HG03280 (cell line): ENCODE data around the gene HOXB7.

Experiments used
- ATAC-seq: cut with Tn5 transposase; IDR thresholded peaks from one replicate; pipeline ENCODE4 v1.9.1; 2021; ENCODE audit warnings: mild to moderate bottlenecking, moderate library complexity; ENCODE audit not compliant: unreplicated experiment

Gene HOXB7

GRCh38 chr17:48611681-48612455 is 1.1 kb upstream of the HOXB7 start:
- no peak for ATAC-seq

- ATAC-seq: no peak
These were observed 396 bp upstream of the HOXB7 start for GRCh38 chr17:48611213-48611612.

DNA sequence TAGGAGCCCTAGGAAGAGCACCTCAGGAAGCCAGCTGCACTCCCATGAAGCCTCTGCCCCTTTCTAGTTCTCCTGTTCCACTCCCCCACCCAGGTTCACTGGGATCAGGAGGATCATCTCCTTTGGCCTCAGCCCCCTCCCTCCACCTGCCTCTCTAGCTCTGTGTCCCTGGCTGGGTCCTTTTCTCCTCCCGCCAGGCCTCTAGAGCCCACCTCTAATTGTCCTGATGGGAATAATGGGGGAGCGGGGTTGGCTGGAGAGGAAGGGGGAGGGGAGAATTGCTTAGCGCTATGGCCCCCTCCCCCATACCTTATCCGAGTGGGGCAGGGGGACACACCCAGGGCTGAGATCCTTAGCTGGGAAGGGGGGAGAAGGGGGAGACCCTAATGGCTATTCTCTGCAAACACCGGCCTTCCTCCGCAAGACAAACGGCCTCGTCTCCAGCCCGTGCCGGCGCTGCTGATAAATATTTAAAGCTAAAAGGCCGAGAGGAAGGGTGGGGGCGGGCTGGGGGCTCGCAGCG is 997 bp downstream of the HOXB7 start:
- ATAC-seq: no peak

DNA sequence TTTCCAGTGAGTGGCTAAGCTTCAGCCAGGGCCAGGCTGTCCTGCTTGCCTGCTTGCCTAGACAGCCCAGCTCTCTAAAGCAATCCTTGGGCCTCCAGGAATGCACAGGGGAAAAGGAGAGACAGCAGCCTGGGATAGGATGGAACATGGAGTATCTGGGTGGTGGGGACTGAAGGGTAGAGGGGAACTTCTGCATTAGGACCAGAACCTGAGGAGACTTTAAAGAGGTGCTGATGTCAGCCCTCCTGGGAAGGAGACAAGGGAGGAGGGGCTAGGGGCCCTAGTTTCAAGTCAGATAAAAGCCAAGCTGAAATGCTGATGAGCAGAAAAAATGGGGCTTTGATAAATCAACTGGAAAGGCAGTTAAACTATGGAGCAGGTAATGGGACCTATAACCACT is 1.8 kb downstream of the HOXB7 start:
- ATAC-seq: no peak

- no peak for ATAC-seq
These were observed 2.4 kb downstream of the HOXB7 start for GRCh38 chr17:48608494-48608834.

DNA sequence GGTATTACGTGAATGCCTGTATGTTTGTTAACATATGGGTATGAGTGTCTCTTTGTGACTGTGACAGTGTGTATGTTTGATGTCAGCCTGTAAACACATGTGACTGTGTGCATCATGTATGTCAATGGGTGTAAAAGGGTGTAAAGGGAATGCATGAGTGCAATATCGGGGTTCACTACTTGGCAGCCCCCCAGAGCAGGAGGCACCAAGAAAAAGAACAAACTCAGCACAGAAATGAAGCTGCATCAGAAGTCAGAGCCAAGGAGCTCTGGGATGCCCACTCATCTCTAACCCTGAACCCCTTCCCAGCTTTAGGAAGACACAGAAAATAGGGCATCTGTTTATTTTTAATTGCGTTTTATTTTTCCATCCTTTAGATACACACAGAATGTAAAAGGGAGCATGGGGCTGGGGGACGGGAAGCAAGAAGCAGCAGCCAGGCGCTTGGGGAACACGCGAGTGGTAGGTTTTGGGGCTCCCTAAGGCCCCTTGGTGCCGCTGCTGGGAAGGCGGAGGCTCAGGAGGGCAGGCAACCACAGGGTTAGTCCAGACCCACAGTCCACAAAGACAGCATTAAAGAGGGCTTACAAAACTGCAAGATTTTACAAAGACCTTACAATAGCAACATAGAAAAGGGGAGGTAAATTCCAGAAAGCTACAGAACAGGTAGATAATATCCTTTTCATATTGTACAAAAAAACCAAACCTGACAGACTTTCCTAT is 3.8 kb downstream of the HOXB7 start:
- ATAC-seq: no peak

GRCh38 chr17:48605991-48606891 is 4.6 kb downstream of the HOXB7 start:
- ATAC-seq: no peak

GRCh38 chr17:48605409-48605919 is 5.4 kb downstream of the HOXB7 start:
- no peak for ATAC-seq

GRCh38 chr17:48604770-48605329 is 6.0 kb downstream of the HOXB7 start, which contains the start of gene HOXB6:
Gene HOXB6, minus strand, starts transcription at chr17:48604986. Its CDS starts 6,836 bp downstream, at chr17:48598150.
- no peak for ATAC-seq

- no peak for ATAC-seq
These were observed 6.7 kb downstream of the HOXB7 start for GRCh38 chr17:48603959-48604769.

DNA sequence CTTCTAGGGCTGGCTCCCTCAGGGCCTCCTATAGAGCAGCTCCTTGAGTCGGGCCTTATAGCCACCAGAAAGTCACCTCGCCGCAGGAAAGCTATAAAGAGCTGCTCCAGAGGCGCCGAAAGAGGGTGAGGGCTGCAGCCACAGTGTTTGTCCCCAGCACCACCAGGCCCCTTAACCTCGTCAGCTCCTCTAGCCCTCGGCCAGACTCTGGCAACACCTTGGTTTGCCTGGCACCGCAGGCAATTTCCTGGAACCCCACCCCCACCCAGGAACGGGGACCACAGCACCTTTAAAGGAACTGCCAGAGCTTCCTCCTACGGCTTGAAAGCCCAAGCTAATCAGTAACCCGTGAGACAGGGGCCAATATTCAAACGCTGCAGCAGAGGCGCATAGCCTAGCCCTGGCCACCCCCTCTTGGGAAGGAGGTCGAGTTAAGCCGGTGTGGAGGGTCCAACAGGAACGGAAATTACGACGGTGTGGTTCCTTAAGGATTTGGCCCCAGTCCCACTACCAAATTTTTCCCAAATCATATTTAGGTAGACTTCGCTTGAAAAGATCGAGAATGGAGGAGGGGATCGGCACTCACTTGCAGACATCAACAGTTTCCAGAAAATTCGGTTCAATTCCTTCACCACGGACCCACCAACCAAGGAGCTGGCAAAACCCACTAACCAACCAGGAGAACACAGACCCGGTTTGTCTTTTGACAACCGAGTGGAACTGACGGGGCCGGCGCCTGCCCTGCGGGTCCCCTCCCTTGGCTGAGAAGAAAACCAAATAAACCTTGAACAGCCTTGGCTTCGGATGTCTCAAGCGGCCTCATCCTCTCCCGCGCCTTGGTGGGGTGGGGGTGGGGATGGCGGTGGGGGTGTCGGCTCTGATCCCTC is 9.0 kb downstream of the HOXB7 start:
- no peak for ATAC-seq

- no peak for ATAC-seq
These were observed 9.6 kb downstream of the HOXB7 start for GRCh38 chr17:48601207-48601538.

DNA sequence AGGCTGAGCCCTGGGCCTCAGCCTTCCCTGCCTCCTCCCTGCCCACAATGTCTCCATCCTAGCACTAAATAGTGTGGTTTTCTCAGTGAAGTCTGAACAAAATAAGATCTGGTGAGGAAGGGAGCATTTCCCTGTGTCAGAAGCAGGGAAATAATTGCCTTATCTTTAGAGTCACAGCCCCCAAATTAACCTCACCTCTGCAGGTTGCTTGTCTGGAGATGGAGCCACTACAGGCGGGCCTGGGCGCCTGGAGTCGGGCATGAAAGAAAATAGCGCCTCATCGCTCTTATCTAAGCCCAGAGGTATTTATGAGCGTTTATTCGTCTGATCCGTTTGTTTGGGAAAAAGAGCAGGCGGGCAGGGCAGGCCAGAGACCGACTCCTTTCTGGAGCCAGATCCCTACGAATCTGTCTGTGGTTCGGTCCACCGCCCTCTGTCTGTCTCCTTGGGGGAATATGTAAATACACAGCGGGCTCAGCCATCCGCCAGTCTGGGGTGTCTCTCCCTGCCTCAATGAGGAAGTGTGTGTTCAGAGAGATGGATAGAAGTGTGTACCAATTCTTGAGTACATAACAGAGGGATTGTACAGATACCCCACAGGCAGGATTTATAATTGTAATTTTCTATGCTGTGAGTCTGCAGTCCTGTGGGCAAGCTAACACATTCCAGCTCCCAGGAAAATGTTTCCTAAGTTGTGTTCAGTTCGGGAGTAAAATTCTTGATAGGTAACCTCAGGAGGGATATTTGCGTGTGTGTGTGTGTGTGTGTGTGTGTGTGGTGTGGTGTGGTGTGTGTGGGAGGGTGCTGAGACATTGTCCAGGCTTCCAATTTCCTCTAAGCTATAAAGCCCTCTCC is 10.3 kb downstream of the HOXB7 start:
- ATAC-seq: no peak

GRCh38 chr17:48599354-48599753 is 11.5 kb downstream of the HOXB7 start:
- no peak for ATAC-seq

DNA sequence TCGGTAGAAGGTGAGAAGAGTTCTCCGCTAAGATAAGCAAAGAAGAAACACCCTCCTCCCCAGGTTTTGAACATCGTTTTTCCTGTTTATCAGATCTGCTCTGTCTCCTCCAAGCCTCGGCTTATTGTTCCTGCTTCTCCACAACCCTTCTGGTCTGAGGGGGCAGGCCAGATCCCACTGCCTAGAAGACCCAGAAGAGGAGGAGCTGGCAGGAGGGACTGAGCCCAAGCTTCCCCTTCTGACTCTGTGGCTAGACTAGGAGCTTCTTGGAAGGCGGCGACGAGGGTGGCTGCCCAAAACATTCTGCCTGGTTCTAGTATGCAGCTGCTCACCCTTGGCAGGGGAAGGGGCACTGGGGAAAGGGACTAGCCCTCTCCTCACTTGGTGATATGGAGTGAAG is 12.1 kb downstream of the HOXB7 start:
- ATAC-seq: no peak

DNA sequence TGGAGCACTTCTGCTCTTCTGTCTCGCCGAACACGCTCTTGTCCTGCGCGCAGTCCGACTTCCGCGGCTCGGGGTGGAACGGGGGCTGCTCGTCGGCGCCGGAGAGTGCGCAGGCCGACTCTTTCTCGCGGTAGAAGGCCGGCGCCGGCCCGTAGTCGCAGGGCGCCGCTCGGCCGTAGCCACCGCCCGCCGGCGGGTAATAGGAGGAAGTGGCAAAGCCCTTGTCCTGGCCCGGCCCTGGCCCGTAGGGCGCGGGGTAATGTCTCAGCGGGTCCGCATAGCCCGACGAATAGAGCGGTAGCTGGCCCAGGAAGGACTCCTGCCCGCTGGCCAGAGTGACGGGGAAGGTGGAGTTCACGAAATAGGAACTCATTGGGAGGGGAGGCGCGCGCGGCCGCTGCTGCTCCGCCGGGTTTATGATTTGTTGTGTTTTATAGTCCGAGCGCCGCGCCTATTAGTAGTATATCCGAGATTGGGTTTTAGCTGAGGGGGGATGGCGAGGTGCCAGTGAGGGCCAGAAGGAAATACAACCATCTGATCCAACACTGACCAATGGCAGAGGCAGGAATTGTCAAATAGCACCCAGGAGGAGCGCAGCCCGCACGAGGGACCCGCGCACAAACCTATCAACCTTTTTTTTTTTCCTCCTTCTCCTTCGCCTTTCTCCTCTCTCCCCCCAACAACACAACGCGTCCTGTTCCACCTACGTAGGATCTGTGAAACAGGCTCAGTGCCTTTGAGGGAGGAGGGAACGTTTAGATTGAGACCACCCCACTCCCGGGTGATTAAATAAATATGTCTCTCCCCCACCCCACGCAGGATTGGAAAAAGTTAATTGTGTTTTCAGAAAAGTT is 12.8 kb downstream of the HOXB7 start:
- ATAC-seq: no peak

GRCh38 chr17:48597528-48597777 is 13.4 kb downstream of the HOXB7 start:
- ATAC-seq: no peak
